ENCODE data around the gene SOX2. TPM values are rescaled to one million over a fixed set of nuclear protein-coding genes. Genes with fewer than 3 reads are reported as not detected.

Gene SOX2
- polyA plus RNA-seq, 1 donor from 2014 or later: 7.5 TPM

DNA sequence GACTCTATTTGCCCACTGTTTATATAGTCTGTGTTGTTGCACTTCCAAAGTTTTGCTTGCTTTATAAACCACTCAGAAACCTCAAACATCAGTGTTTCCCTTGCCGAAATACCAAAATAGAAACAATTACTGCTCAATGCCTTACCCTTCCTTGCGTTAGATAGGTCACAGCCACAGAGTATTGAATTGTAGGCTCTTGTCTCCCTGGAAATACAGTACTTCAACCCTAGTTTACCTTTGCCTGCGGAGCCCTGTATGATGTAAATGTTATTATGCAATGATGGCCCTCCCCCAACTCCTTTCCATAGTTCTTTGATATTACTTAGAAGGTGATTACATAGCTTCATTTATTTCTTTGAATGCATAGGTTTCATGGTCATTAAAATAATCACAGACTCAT, 44.2 kb downstream of the SOX2 start:
- Histone ChIP-seq H3F3A (ENCODE audit: insufficient read depth, low read length, poor library complexity, severe bottlenecking) (no peaks in the 10 kb centered on the region), H3K9me2 (ENCODE audit: insufficient read depth, low read length) (no peaks in the 10 kb centered on the region), H3K79me2 (replicated peaks; ENCODE audit: insufficient read depth, low read length) (peaks cover 5% of the 10 kb centered on the region), H3K27me3 (ENCODE audit: insufficient read depth, low read depth, low read length) (no peaks in the 10 kb centered on the region), H3K36me3 (ENCODE audit: insufficient read depth, low read length) (no peaks in the 10 kb centered on the region), H3K4me2 (ENCODE audit: low read length) (no peak overlapping the region), H2AFZ (ENCODE audit: low read depth, low read length) (no peak overlapping the region), H4K20me1 (ENCODE audit: insufficient read depth) (no peaks in the 10 kb centered on the region), H3K27ac (ENCODE audit: low read length) (no peak overlapping the region), H3K4me3 (ENCODE audit: low read length) (no peak overlapping the region), H3K9me3 (ENCODE audit: low read length) (no peaks in the 10 kb centered on the region), H3K9ac (ENCODE audit: low read length) (no peak overlapping the region)
- TF ChIP-seq, protein P1, sequence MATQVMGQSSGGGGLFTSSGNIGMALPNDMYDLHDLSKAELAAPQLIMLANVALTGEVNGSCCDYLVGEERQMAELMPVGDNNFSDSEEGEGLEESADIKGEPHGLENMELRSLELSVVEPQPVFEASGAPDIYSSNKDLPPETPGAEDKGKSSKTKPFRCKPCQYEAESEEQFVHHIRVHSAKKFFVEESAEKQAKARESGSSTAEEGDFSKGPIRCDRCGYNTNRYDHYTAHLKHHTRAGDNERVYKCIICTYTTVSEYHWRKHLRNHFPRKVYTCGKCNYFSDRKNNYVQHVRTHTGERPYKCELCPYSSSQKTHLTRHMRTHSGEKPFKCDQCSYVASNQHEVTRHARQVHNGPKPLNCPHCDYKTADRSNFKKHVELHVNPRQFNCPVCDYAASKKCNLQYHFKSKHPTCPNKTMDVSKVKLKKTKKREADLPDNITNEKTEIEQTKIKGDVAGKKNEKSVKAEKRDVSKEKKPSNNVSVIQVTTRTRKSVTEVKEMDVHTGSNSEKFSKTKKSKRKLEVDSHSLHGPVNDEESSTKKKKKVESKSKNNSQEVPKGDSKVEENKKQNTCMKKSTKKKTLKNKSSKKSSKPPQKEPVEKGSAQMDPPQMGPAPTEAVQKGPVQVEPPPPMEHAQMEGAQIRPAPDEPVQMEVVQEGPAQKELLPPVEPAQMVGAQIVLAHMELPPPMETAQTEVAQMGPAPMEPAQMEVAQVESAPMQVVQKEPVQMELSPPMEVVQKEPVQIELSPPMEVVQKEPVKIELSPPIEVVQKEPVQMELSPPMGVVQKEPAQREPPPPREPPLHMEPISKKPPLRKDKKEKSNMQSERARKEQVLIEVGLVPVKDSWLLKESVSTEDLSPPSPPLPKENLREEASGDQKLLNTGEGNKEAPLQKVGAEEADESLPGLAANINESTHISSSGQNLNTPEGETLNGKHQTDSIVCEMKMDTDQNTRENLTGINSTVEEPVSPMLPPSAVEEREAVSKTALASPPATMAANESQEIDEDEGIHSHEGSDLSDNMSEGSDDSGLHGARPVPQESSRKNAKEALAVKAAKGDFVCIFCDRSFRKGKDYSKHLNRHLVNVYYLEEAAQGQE (IDR thresholded peaks at IDR 0.05; ENCODE audit: borderline replicate concordance): no peak
- no peak for TF ChIP-seq CTCF (IDR thresholded peaks at IDR 0.05; ENCODE audit: poor library complexity, severe bottlenecking)
- TF ChIP-seq SMC3 (conservative IDR thresholded peaks at IDR 0.05; ENCODE audit: poor library complexity): no peak
- no peak for TF ChIP-seq POLR2AphosphoS5 (IDR thresholded peaks at IDR 0.05)
- TF ChIP-seq MXI1 (conservative IDR thresholded peaks at IDR 0.05; ENCODE audit: poor library complexity, severe bottlenecking): no peak
- no peak for TF ChIP-seq EZH2 (IDR thresholded peaks at IDR 0.05; ENCODE audit: borderline replicate concordance, insufficient read depth, low read length, poor library complexity, severe bottlenecking)
- no peak for TF ChIP-seq EP300 (conservative IDR thresholded peaks at IDR 0.05; ENCODE audit: poor library complexity, severe bottlenecking)
- TF ChIP-seq TAF1 (IDR thresholded peaks at IDR 0.05; ENCODE audit: low read depth): no peak
- no peak for TF ChIP-seq RAD21 (conservative IDR thresholded peaks at IDR 0.05)

DNA sequence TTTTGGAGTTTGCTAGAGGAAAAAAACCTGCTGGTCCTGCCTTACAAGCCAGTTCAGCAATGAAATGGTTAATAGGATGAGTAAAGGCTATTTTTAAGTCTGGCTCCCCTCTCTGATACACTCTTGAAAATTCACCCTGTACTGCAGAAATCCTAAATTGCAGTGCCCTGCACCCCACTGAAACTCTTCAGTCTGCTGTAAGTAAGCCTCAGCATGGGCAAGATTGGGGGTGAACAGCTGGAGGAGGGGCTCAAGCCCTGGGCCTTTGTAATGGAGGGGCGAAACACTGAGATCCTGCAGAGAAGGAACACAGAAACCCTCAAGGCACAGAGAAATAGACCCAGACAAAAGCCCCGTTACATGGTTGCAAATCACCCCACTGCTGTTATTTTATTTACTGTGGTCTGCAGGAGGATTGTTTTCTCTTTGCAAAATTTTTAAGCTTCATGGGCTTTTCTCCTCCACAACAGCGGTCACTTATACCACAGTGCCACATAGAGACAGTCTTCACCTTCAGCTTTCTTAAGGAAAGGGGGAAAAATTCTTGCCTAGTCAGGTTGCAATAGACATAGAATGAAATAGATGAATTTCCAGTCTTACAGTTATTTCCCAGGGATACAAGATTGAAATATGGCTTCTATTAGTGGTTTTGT, 45.0 kb downstream of the SOX2 start:
- Histone ChIP-seq H3K4me3 (ENCODE audit: low read length) (no peak overlapping the region), H3K27ac (ENCODE audit: low read length) (no peak overlapping the region), H3K4me2 (ENCODE audit: low read length) (no peak overlapping the region)

More for the DNA sequence above, 45.0 kb downstream of the SOX2 start:
- H3K36me3 ChIP-seq (ENCODE audit: insufficient read depth, low read length): no peaks in the 10 kb centered on the region
- H3K27me3 ChIP-seq (ENCODE audit: insufficient read depth, low read depth, low read length): no peaks in the 10 kb centered on the region
- H3K9ac ChIP-seq (ENCODE audit: low read length): no peak overlapping the region
- no peaks in the 10 kb centered on the region for H3K9me3 ChIP-seq (ENCODE audit: low read length)
- H4K20me1 ChIP-seq (ENCODE audit: insufficient read depth): no peaks in the 10 kb centered on the region
- H3K79me2 ChIP-seq (replicated peaks; ENCODE audit: insufficient read depth, low read length): peaks cover 5% of the 10 kb centered on the region
- H2AFZ ChIP-seq (ENCODE audit: low read depth, low read length): no peak overlapping the region
- H3F3A ChIP-seq (ENCODE audit: insufficient read depth, low read length, poor library complexity, severe bottlenecking): no peaks in the 10 kb centered on the region
- TF ChIP-seq SMC3 (conservative IDR thresholded peaks at IDR 0.05; ENCODE audit: poor library complexity) (no peak), POLR2AphosphoS5 (IDR thresholded peaks at IDR 0.05) (no peak), RAD21 (conservative IDR thresholded peaks at IDR 0.05) (no peak), CTCF (IDR thresholded peaks at IDR 0.05; ENCODE audit: poor library complexity, severe bottlenecking) (no peak), TAF1 (IDR thresholded peaks at IDR 0.05; ENCODE audit: low read depth) (no peak), MXI1 (conservative IDR thresholded peaks at IDR 0.05; ENCODE audit: poor library complexity, severe bottlenecking) (no peak), EZH2 (IDR thresholded peaks at IDR 0.05; ENCODE audit: borderline replicate concordance, insufficient read depth, low read length, poor library complexity, severe bottlenecking) (no peak), EP300 (conservative IDR thresholded peaks at IDR 0.05; ENCODE audit: poor library complexity, severe bottlenecking) (no peak)
- TF ChIP-seq, protein P1 (IDR thresholded peaks at IDR 0.05; ENCODE audit: borderline replicate concordance): no peak
- H3K9me2 ChIP-seq (ENCODE audit: insufficient read depth, low read length): no peaks in the 10 kb centered on the region
